ENCODE results near the gene MORN1. TPM values are rescaled to one million over a fixed set of nuclear protein-coding genes. Genes with fewer than 3 reads are reported as not detected.

The MORN1 gene
- total RNA-seq, 1 donor from 2014 or later = 24.8 TPM

- no peak for DNase-seq (ENCODE audit: low read depth)
Observed at GRCh38 chr1:2386636-2387611, 4.4 kb downstream of the MORN1 start.

- DNase-seq (ENCODE audit: low read depth) = no peak
Observed at GRCh38 chr1:2385606-2386280, 5.6 kb downstream of the MORN1 start.

- no peak for DNase-seq (ENCODE audit: low read depth)
Observed at GRCh38 chr1:2384941-2385481, 6.3 kb downstream of the MORN1 start.

- no peak for DNase-seq (ENCODE audit: low read depth)
Observed at GRCh38 chr1:2384130-2384860, 7.1 kb downstream of the MORN1 start.

GRCh38 chr1:2383576-2383975, 7.8 kb downstream of the MORN1 start:
- DNase-seq (ENCODE audit: low read depth) = no peak

- peak; percentile 18 for DNase-seq (ENCODE audit: low read depth)
Observed at GRCh38 chr1:2382621-2383361, 8.6 kb downstream of the MORN1 start.

- DNase-seq (ENCODE audit: low read depth) = peak; percentile 31
Observed at GRCh38 chr1:2381741-2382620, 9.4 kb downstream of the MORN1 start.

GRCh38 chr1:2380816-2381591, 10.3 kb downstream of the MORN1 start:
- DNase-seq (ENCODE audit: low read depth) = no peak

GRCh38 chr1:2379733-2380404, 11.5 kb downstream of the MORN1 start:
- DNase-seq (ENCODE audit: low read depth) = no peak

GRCh38 chr1:2378956-2379732, 12.2 kb downstream of the MORN1 start:
- no peak for DNase-seq (ENCODE audit: low read depth)

- DNase-seq (ENCODE audit: low read depth) = no peak
Observed at GRCh38 chr1:2378441-2378851, 12.9 kb downstream of the MORN1 start.

- DNase-seq (ENCODE audit: low read depth) = no peak
Observed at GRCh38 chr1:2377751-2378440, 13.5 kb downstream of the MORN1 start.

- no peak for DNase-seq (ENCODE audit: low read depth)
Observed at GRCh38 chr1:2376931-2377672, 14.3 kb downstream of the MORN1 start.

GRCh38 chr1:2376261-2376741, 15.1 kb downstream of the MORN1 start:
- DNase-seq (ENCODE audit: low read depth) = no peak

GRCh38 chr1:2375923-2376260, 15.5 kb downstream of the MORN1 start:
- no peak for DNase-seq (ENCODE audit: low read depth)

- DNase-seq (ENCODE audit: low read depth) = no peak
Observed at GRCh38 chr1:2375246-2375922, 16.0 kb downstream of the MORN1 start.

Measured in renal cortical epithelial cell (primary cell).